Prostate gland (tissue), 2 donors: ENCODE results near the gene RNF149.

ENCODE experiments used
- POLR2A ChIP-seq: fragments of 450-650 bp; IDR thresholded peaks from one replicate; pipeline ENCODE4 v1.6.1; 2016; ENCODE audit warnings: antibody characterized with exemption, mild to moderate bottlenecking
- POLR2AphosphoS5 ChIP-seq: sonication (generic); formaldehyde crosslinking; IDR thresholded peaks from one replicate; pipeline ENCODE4 v1.6.1; 2017; ENCODE audit warnings: antibody characterized with exemption
- TF ChIP-seq, protein P1 (sequence below), 4 experiments: fragments of 200-600 bp in 2 of 4; fragments of 450-650 bp in 2 of 4; sonication (generic) in 2 of 4; IDR thresholded peaks; 1 replicate in 3 of 4; 2 replicates in 1 of 4; pipeline ENCODE4 v1.5.1; 2016 to 2019; ENCODE audit warnings: antibody characterized with exemption in 4 of 4, mild to moderate bottlenecking in 2 of 4, moderate library complexity in 2 of 4

DNA sequence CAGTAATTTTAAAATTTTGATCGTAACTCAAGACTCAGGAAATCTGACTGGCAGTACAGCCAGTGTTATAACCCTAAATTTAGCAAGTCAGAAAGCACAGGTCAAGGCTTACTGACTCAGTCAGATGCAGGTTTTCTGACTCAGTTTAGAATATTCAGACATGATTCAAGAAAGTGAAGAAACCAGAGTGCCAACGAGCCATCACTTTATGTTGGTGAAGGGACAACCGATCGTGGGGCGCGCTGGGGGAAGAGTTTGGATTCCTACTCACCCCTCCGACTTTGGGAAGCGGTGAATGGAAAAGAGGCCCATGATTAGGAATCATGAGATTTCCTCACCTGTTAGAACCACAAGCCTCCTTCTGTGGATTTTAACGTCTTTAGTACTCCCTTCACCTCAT, 998 bp downstream of the RNF149 start:
- TF ChIP-seq, protein P1, sequence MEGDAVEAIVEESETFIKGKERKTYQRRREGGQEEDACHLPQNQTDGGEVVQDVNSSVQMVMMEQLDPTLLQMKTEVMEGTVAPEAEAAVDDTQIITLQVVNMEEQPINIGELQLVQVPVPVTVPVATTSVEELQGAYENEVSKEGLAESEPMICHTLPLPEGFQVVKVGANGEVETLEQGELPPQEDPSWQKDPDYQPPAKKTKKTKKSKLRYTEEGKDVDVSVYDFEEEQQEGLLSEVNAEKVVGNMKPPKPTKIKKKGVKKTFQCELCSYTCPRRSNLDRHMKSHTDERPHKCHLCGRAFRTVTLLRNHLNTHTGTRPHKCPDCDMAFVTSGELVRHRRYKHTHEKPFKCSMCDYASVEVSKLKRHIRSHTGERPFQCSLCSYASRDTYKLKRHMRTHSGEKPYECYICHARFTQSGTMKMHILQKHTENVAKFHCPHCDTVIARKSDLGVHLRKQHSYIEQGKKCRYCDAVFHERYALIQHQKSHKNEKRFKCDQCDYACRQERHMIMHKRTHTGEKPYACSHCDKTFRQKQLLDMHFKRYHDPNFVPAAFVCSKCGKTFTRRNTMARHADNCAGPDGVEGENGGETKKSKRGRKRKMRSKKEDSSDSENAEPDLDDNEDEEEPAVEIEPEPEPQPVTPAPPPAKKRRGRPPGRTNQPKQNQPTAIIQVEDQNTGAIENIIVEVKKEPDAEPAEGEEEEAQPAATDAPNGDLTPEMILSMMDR (IDR thresholded peaks at IDR 0.05) = no peak
- TF ChIP-seq POLR2AphosphoS5 (no peak), POLR2A (no peak)
